Epithelial cell of proximal tubule (primary cell): ENCODE measurements around the gene VEZT. TPM values are rescaled to one million over a fixed set of nuclear protein-coding genes. Genes with fewer than 3 reads are reported as not detected.

Source experiments
- DNase-seq: peaks from one replicate; pipeline ENCODE4 v3.0.0-alpha.2; 2011; ENCODE audit warnings: low read depth
- H3K4me3 ChIP-seq: 2 replicates; pipeline ENCODE4 v1.5.1; 2011; ENCODE audit warnings: low read depth, mild to moderate bottlenecking, low read length
- total RNA-seq: library from RNA; depleted of rRNA; stranded (reverse); fragments of >200 nt; gene quantifications from 2 replicates; pipeline ENCODE4 v1.2.3, GENCODE V29; 2015
- TF ChIP-seq, protein P1 (sequence below): conservative IDR thresholded peaks from 2 replicates; pipeline ENCODE4 v1.5.1; 2012; ENCODE audit warnings: low read depth, mild to moderate bottlenecking, low read length

VEZT gene
- total RNA-seq, 1 donor from 2014 or later: 99.4 TPM

DNA sequence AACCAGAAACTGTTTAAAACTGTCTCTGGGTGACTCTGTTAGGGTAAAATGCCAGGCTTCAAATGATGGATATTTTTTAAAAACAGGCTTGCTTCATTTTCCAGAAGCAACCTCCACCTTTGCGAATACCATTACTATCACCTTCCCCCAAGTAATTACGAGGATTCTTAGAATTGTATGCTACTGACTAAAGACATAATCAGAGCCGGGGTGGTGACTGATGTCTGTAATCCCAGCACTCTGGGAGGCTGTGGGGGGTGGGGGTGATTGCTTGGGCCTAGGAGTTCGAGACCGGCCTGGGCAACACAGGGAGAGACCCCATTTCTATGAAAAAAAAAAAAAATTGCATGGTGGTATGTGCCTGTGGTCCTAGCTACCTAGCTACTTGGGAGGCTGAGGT, 38.6 kb upstream of the VEZT start:
- TF ChIP-seq, protein P1, sequence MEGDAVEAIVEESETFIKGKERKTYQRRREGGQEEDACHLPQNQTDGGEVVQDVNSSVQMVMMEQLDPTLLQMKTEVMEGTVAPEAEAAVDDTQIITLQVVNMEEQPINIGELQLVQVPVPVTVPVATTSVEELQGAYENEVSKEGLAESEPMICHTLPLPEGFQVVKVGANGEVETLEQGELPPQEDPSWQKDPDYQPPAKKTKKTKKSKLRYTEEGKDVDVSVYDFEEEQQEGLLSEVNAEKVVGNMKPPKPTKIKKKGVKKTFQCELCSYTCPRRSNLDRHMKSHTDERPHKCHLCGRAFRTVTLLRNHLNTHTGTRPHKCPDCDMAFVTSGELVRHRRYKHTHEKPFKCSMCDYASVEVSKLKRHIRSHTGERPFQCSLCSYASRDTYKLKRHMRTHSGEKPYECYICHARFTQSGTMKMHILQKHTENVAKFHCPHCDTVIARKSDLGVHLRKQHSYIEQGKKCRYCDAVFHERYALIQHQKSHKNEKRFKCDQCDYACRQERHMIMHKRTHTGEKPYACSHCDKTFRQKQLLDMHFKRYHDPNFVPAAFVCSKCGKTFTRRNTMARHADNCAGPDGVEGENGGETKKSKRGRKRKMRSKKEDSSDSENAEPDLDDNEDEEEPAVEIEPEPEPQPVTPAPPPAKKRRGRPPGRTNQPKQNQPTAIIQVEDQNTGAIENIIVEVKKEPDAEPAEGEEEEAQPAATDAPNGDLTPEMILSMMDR: no peak
- no peak overlapping the region for H3K4me3 ChIP-seq
- no peak for DNase-seq

DNA sequence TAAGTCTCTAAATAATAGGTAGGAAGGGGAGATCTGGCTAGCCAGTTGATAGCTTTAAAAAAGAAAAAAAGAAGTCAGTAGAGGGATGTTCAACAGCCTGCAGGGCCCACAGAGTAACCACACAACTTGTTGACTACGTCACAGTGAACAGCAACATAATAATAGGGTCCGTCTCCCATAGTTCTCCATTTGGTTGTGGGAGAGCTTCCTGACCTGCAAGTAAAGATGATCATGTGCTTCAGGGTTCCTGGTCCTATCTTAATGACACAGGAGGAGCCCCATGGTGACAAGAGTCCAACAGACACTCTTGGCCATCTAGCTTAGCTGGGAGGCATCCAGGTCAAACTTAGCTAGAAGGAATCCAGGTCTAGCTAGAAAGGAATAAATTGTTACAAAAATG, 36.5 kb upstream of the VEZT start:
- DNase-seq: no peak
- TF ChIP-seq, protein P1: no peak
- no peak overlapping the region for H3K4me3 ChIP-seq

DNA sequence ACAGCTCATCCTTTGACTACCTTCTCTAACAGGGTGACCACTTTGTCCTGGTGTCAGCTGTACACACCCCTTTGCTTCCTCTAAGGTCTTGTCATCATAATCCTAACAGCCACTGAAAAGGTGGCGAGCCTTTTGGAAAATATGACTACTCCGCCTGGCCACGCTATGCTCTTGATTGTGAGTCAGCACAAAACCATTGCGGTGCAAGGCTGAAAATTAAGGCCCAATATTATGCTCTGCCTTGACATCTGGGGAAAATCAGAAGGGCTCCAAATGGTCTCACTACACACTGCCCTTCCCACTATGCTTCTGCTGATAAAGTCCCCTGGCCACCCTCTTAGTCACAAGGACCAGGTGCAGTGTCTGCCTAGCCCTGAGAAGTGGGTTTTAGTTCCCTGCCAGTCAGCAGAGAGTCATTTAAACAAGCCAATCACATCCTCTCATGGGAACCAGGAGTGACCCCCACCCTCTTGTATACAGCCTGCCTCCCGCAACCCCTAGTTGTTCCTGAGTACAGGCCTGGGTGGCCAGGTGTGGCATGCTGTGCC, 34.7 kb upstream of the VEZT start:
- no peak overlapping the region for H3K4me3 ChIP-seq
- no peak for DNase-seq
- TF ChIP-seq, protein P1: no peak

DNA sequence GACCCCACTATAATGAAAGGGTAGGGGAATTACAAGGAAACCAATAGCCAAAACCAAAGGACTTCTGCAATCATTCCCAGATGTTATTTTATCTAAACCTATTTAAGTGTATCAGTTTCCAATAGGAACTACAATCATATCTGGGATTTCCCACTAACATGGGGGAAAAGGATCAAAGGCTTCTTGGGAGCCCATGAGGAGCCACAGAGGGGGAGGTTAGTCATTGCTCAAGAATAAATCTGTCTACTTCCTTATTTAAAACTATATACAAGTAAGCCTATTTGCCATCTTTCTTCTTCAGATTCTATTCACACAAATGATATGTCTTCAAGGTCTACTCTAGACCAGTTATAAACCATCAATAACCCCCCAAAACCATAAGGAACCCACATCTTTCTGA, 33.5 kb upstream of the VEZT start:
- TF ChIP-seq, protein P1: no peak
- DNase-seq: no peak

DNA sequence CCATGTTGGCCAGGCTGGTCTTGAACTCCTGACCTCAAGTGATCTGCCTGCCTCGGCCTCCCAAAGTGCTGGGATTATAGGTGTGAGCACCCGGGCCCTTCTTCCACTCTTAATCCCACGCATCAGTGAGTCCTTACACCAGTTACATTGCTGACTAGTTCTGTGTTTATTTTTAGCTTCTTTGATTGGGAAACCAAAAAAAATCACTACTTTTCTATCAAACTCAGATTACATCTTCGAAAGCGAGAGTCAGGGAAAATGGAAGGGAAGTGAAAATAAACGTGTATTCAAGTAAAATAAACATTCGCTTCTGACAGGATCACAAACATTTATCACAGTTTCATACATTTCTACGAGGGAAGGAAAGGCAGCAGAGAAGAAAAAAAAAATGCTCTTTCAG, 32.5 kb upstream of the VEZT start:
- no peak overlapping the region for H3K4me3 ChIP-seq
- TF ChIP-seq, protein P1: no peak
- DNase-seq: no peak

More for the DNA sequence above, 33.5 kb upstream of the VEZT start:
- no peak overlapping the region for H3K4me3 ChIP-seq

DNA sequence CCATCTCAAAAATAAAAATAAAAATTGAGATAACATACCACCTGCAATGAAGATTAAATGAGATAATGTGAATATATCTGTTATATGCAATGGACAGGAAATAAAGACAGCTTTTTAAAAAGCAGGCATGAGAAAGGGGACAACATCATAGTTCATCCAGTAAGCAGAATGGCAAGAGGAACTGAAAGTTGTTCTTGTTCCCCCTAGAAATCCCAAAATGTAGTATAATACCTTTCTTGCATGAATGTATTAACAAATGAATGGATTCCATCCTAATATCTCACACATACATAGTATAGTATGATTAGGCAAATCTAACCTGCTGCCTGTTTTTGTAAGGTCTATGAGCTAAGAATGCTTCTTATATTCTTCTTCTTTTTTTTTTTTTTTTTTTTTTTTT, 31.8 kb upstream of the VEZT start:
- no peak for DNase-seq
- H3K4me3 ChIP-seq: no peak overlapping the region
- TF ChIP-seq, protein P1: no peak

DNA sequence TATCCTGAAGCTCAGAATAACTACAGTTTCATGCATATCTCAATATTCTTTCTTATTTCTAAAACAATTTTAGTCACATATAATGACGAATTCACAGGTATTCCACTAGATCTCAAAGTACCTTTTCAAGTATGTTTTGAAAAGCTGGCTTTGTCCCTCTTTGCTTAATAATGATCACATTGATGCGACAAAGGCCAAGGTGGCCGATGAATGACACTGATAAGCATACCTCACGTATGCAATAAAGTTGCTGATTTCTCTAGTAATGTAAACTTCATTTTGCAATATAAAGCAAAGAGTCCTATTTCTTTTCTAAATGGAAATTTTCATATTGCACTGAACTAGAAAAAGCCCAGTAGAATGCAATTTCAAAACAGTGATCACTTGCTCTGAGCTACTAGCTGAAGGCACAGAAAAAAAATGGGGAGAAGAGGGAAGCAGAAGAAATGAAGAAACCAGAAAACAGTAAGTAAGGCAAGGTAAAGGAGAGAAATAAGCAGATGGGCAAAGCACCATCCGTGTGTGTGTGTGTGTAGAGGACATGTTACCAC, 29.7 kb upstream of the VEZT start:
- TF ChIP-seq, protein P1: no peak
- H3K4me3 ChIP-seq: no peak overlapping the region
- DNase-seq: no peak
